Non-pigmented ciliary epithelial cell (primary cell): ENCODE measurements around the gene STRA8.

ENCODE experiments used
- DNase-seq: peaks from one replicate; pipeline ENCODE4 v3.0.0-alpha.2; 2010; ENCODE audit warnings: low read depth

The STRA8 gene

GRCh38 chr7:135238112-135238744, 4.6 kb downstream of the STRA8 start:
- DNase-seq, result no peak

- DNase-seq, result no peak
Observed at GRCh38 chr7:135239263-135239662, 5.6 kb downstream of the STRA8 start.

- DNase-seq, result no peak
Observed at GRCh38 chr7:135240441-135240840, 6.8 kb downstream of the STRA8 start.

GRCh38 chr7:135242096-135242684, 8.6 kb downstream of the STRA8 start:
- no peak for DNase-seq

GRCh38 chr7:135245226-135246190, 11.9 kb downstream of the STRA8 start:
- no peak for DNase-seq

GRCh38 chr7:135246191-135246825, 12.7 kb downstream of the STRA8 start:
- DNase-seq, result no peak

GRCh38 chr7:135247746-135248471, 14.3 kb downstream of the STRA8 start:
- DNase-seq, result no peak

- no peak for DNase-seq
Observed at GRCh38 chr7:135248546-135248945, 14.9 kb downstream of the STRA8 start.

- no peak for DNase-seq
Observed at GRCh38 chr7:135251496-135252391, 18.1 kb downstream of the STRA8 start.

GRCh38 chr7:135253851-135254771, 20.5 kb downstream of the STRA8 start:
- peak; percentile 15 for DNase-seq

- no peak for DNase-seq
Observed at GRCh38 chr7:135257790-135258189, 24.2 kb downstream of the STRA8 start.

- no peak for DNase-seq
Observed at GRCh38 chr7:135258585-135258984, 24.9 kb downstream of the STRA8 start.

GRCh38 chr7:135259702-135260101, 26.1 kb downstream of the STRA8 start:
- no peak for DNase-seq

GRCh38 chr7:135260470-135260869, 26.8 kb downstream of the STRA8 start:
- DNase-seq, result no peak

GRCh38 chr7:135260930-135261721, 27.5 kb downstream of the STRA8 start:
- no peak for DNase-seq

GRCh38 chr7:135262623-135263320, 29.1 kb downstream of the STRA8 start:
- DNase-seq, result no peak

GRCh38 chr7:135263321-135263970, 29.8 kb downstream of the STRA8 start:
- no peak for DNase-seq

GRCh38 chr7:135265637-135266036, 32.0 kb downstream of the STRA8 start:
- DNase-seq, result no peak
